Subcutaneous abdominal adipose tissue (tissue), 5 donors: Measurements from ENCODE around the gene MLLT3.

ENCODE experiments used
- H3K27ac ChIP-seq: one replicate; pipeline ENCODE4 v1.7.0; 2013; ENCODE audit warnings: low read depth, mild to moderate bottlenecking, inconsistent platforms, low read length, moderate library complexity
- H3K27me3 ChIP-seq, 5 donors: one replicate each; pipeline ENCODE4 v1.7.0; 2013; ENCODE audit warnings: low read length in 5 of 5, inconsistent platforms in 1 of 5; ENCODE audit not compliant: control insufficient read depth in 5 of 5, insufficient read depth in 4 of 5
- H3K36me3 ChIP-seq, 5 donors: one replicate each; pipeline ENCODE4 v1.7.0; 2013; ENCODE audit warnings: low read length in 5 of 5; ENCODE audit not compliant: control insufficient read depth in 5 of 5, insufficient read depth in 5 of 5
- H3K4me1 ChIP-seq, 5 donors: one replicate each; pipeline ENCODE4 v1.7.0; 2013; ENCODE audit warnings: low read length in 5 of 5, mild to moderate bottlenecking in 3 of 5, moderate library complexity in 1 of 5; ENCODE audit not compliant: control insufficient read depth in 5 of 5, insufficient read depth in 5 of 5
- H3K4me3 ChIP-seq, 5 donors: one replicate each; pipeline ENCODE4 v1.7.0; 2013; ENCODE audit warnings: low read length in 5 of 5, low read depth in 1 of 5
- H3K9ac ChIP-seq, 5 donors: one replicate each; pipeline ENCODE4 v1.7.0; 2013; ENCODE audit warnings: low read length in 5 of 5, mild to moderate bottlenecking in 4 of 5, moderate library complexity in 3 of 5
- H3K9me3 ChIP-seq, 5 donors: one replicate each; pipeline ENCODE4 v1.7.0; 2013; ENCODE audit warnings: low read length in 5 of 5; ENCODE audit not compliant: control insufficient read depth in 5 of 5
- donor health status: healthy.
- donor health status: healthy.
- donor health status: healthy.
- donor health status: healthy.
- donor health status: healthy.

Gene MLLT3

GRCh38 chr9:20398536-20399338 lies 223.6 kb downstream of the MLLT3 start:
- Histone ChIP-seq H3K9me3 (no peaks in the 10 kb centered on the region), H3K9ac (no peak overlapping the region), H3K27me3 (no peaks in the 10 kb centered on the region), H3K4me1 (no peaks in the 10 kb centered on the region), H3K27ac (no peak overlapping the region), H3K36me3 (no peaks in the 10 kb centered on the region), H3K4me3 (no peak overlapping the region)

GRCh38 chr9:20397348-20397747 lies 225.0 kb downstream of the MLLT3 start:
- Histone ChIP-seq H3K4me3 (no peak overlapping the region), H3K36me3 (no peaks in the 10 kb centered on the region), H3K27ac (no peak overlapping the region), H3K27me3 (no peaks in the 10 kb centered on the region), H3K9ac (no peak overlapping the region), H3K9me3 (no peaks in the 10 kb centered on the region), H3K4me1 (no peaks in the 10 kb centered on the region)

GRCh38 chr9:20396509-20396908 lies 225.8 kb downstream of the MLLT3 start:
- Histone ChIP-seq H3K9ac (no peak overlapping the region), H3K9me3 (no peaks in the 10 kb centered on the region), H3K4me1 (no peaks in the 10 kb centered on the region), H3K36me3 (no peaks in the 10 kb centered on the region), H3K4me3 (no peak overlapping the region), H3K27me3 (no peaks in the 10 kb centered on the region), H3K27ac (no peak overlapping the region)

GRCh38 chr9:20395651-20396050 lies 226.6 kb downstream of the MLLT3 start:
- Histone ChIP-seq H3K4me1 (no peaks in the 10 kb centered on the region), H3K27ac (no peak overlapping the region), H3K9me3 (no peaks in the 10 kb centered on the region)

GRCh38 chr9:20394969-20395368 lies 227.3 kb downstream of the MLLT3 start:
- Histone ChIP-seq H3K4me3 (no peak overlapping the region), H3K36me3 (no peaks in the 10 kb centered on the region), H3K4me1 (no peaks in the 10 kb centered on the region), H3K9me3 (no peaks in the 10 kb centered on the region), H3K9ac (no peak overlapping the region), H3K27ac (no peak overlapping the region), H3K27me3 (no peaks in the 10 kb centered on the region)

More at GRCh38 chr9:20395651-20396050, 226.6 kb downstream of the MLLT3 start:
- Histone ChIP-seq H3K9ac (no peak overlapping the region), H3K4me3 (no peak overlapping the region), H3K27me3 (no peaks in the 10 kb centered on the region), H3K36me3 (no peaks in the 10 kb centered on the region)

- Histone ChIP-seq H3K4me3 (no peak overlapping the region), H3K27me3 (no peaks in the 10 kb centered on the region), H3K9me3 (no peaks in the 10 kb centered on the region), H3K36me3 (no peaks in the 10 kb centered on the region), H3K27ac (no peak overlapping the region), H3K4me1 (no peaks in the 10 kb centered on the region), H3K9ac (no peak overlapping the region)
Measured at GRCh38 chr9:20391208-20391607, 231.1 kb downstream of the MLLT3 start.

GRCh38 chr9:20390400-20390799 lies 231.9 kb downstream of the MLLT3 start:
- Histone ChIP-seq H3K27me3 (no peaks in the 10 kb centered on the region), H3K4me1 (no peaks in the 10 kb centered on the region), H3K9me3 (no peaks in the 10 kb centered on the region), H3K9ac (no peak overlapping the region), H3K27ac (no peak overlapping the region), H3K4me3 (no peak overlapping the region), H3K36me3 (no peaks in the 10 kb centered on the region)

GRCh38 chr9:20387062-20387461 lies 235.2 kb downstream of the MLLT3 start:
- no peaks in the 10 kb centered on the region for H3K36me3 ChIP-seq
- H3K9ac ChIP-seq: no peak overlapping the region
- H3K4me3 ChIP-seq: no peak overlapping the region
- H3K9me3 ChIP-seq: no peaks in the 10 kb centered on the region
- no peaks in the 10 kb centered on the region for H3K27me3 ChIP-seq
- no peak overlapping the region for H3K27ac ChIP-seq
- no peaks in the 10 kb centered on the region for H3K4me1 ChIP-seq

- H3K27ac ChIP-seq: no peak overlapping the region
- no peaks in the 10 kb centered on the region for H3K9me3 ChIP-seq
- no peaks in the 10 kb centered on the region for H3K36me3 ChIP-seq
- H3K4me1 ChIP-seq: no peaks in the 10 kb centered on the region
- H3K4me3 ChIP-seq: no peak overlapping the region
- no peaks in the 10 kb centered on the region for H3K27me3 ChIP-seq
- no peak overlapping the region for H3K9ac ChIP-seq
Measured at GRCh38 chr9:20384642-20385041, 237.7 kb downstream of the MLLT3 start.

- H3K4me3 ChIP-seq: no peak overlapping the region
- no peak overlapping the region for H3K9ac ChIP-seq
- H3K27ac ChIP-seq: no peak overlapping the region
Measured at GRCh38 chr9:20382460-20383071, 239.7 kb downstream of the MLLT3 start.

More at GRCh38 chr9:20382460-20383071, 239.7 kb downstream of the MLLT3 start:
- Histone ChIP-seq H3K36me3 (no peaks in the 10 kb centered on the region), H3K4me1 (no peaks in the 10 kb centered on the region), H3K9me3 (no peaks in the 10 kb centered on the region), H3K27me3 (no peaks in the 10 kb centered on the region)
